A673 (cell line): ENCODE results near the gene MICAL3.

Source experiments
- EZH2 ChIP-seq: fragments of 200-600 bp; sonication (generic); IDR thresholded peaks from 2 replicates; pipeline ENCODE4 v1.6.1; 2017; ENCODE audit warnings: borderline replicate concordance, low read depth, mild to moderate bottlenecking, mixed read lengths, antibody characterized with exemption, low read length; ENCODE audit not compliant: poor library complexity, severe bottlenecking
- TF ChIP-seq, protein P1 (sequence below): fragments of 300-800, 200-600 bp; sonication (generic); conservative IDR thresholded peaks from 2 replicates; pipeline ENCODE4 v1.5.1; 2017; ENCODE audit warnings: low read depth, mild to moderate bottlenecking, antibody characterized with exemption, low read length, moderate library complexity, mixed read lengths

DNA sequence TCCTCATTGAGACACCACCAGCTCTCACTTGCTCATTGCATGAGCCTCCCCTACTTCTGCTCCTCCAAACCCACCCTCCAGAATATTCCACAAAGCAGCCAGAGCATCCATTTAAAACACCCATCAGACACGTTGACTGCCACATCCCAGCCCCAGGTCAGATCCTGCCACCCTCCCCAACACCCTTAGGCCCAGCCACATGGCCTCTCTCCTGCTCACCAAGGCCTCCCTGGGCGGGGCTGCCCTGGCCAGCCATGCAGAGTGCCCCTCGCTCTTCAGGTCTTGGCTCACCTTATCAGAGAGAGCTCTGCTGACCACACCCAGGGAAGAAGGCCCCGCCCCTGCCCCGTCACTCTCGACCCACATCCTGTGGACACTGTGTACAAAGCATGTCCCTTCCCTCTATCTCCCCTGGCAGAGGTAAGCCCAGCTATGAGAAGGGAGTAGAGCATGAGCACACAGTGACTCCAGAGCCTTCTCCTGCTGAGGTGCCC, 106.8 kb downstream of the MICAL3 start:
- TF ChIP-seq, protein P1, sequence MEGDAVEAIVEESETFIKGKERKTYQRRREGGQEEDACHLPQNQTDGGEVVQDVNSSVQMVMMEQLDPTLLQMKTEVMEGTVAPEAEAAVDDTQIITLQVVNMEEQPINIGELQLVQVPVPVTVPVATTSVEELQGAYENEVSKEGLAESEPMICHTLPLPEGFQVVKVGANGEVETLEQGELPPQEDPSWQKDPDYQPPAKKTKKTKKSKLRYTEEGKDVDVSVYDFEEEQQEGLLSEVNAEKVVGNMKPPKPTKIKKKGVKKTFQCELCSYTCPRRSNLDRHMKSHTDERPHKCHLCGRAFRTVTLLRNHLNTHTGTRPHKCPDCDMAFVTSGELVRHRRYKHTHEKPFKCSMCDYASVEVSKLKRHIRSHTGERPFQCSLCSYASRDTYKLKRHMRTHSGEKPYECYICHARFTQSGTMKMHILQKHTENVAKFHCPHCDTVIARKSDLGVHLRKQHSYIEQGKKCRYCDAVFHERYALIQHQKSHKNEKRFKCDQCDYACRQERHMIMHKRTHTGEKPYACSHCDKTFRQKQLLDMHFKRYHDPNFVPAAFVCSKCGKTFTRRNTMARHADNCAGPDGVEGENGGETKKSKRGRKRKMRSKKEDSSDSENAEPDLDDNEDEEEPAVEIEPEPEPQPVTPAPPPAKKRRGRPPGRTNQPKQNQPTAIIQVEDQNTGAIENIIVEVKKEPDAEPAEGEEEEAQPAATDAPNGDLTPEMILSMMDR = no peak
- no peak for TF ChIP-seq EZH2
